Activated CD4-positive, CD25-positive, alpha-beta regulatory T cell treated with anti-CD3 and anti-CD28 coated beads, Interleukin-2, amount 50 U/mL, for 24 hours (primary cell): ENCODE data around the gene IL1A.
"Not testable (repeated sequence)": the region's sequence is repeated elsewhere in the genome, so short reads cannot be mapped to it uniquely, and the experiment has no call there.

Experiments
- ATAC-seq, 2 donors: fragments of 150-1000 bp; cut with Tn5 transposase; one replicate each; pipeline ENCODE4 v1.10.0; 2021; ENCODE audit warnings: mild to moderate bottlenecking in 1 of 2, moderate library complexity in 1 of 2

Gene IL1A, protein sequence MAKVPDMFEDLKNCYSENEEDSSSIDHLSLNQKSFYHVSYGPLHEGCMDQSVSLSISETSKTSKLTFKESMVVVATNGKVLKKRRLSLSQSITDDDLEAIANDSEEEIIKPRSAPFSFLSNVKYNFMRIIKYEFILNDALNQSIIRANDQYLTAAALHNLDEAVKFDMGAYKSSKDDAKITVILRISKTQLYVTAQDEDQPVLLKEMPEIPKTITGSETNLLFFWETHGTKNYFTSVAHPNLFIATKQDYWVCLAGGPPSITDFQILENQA

DNA sequence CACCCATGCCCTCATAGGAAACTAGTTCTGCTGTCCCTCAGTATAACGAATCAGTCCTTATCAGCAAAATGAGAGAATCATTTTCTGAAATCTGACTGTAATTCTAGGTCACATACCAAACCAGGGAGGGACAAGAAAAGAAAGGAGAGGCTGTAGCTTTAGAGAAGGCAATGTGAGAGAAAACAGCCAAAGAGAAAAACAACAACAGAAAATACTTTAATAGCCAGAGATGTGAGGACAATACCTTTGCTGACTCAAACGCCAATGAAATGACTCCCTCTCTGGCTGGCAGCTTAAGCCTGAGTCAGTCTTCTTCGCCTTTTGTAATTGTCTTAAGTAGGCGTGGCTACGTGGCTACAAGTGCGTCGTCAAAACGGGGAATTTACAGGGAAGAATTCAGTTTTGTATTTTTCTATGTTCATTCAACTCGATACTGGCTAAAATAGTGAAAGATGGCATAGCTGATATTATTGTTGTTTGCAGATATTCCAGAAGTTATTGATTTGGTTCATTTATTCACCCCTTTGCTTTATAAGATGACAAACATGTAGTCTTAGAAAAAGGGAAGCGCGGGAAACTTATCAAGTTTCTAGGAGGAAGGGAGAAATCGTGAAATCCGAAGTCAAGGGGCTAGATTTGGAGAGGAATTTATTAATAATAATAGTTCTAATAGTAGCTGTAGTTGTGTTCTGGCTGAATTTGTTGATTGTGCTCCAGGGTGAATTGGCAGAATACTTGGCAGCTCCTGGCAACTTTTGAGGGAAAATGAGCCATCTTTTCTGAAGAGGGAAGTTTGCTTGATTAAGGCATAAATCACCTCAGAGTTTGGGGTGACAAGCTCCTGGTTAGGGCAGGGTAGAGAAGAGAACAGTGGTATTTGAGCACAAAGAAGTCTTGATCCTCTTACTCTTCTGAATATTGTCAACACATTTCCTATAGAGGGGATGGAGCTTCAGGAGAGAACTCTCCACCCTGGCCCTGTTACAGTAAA, at the start of gene IL1A:
TSS of gene IL1A (minus strand) at position 295 of the 991 bp plus-strand sequence. CDS start 723 bp downstream, outside the sequence.
- peak; percentile 82 to 83 for ATAC-seq

DNA sequence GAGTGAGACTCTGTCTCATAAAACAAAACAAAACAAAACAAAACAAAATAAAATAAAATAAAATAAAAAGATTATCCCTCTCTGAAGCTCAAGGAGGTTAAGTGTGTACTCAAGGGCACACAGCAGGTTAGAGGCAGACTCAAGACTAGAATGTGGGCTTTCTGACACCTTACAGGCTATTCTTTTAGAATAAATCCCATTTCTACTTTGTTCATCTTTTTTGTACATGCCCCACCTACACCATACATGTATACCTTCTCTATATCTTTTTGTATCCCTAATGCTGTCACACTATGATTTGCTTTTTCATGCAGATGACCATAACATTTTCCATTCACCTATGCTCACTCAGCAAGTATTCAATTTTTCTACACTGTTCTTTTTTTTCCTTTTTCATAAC, 49.7 kb upstream of the IL1A start:
- ATAC-seq = no peak

DNA sequence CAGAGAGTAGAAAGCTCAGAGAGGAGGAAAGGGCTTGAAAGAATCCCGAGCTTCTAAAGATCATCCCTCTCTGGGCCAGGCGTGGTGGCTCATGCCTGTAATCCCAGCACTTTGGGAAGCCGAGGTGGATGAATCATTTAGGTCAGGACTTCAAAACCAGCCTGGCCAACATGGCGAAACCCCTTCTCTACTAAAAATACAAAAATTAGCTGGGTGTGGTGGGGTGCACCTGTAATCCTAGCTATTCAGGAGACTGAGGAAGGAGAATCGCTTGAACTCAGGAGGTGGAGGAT, 49.3 kb upstream of the IL1A start:
- ATAC-seq = not testable (repeated sequence)

- ATAC-seq = no peak
These were observed 48.7 kb upstream of the IL1A start for GRCh38 chr2:112832841-112833638.

DNA sequence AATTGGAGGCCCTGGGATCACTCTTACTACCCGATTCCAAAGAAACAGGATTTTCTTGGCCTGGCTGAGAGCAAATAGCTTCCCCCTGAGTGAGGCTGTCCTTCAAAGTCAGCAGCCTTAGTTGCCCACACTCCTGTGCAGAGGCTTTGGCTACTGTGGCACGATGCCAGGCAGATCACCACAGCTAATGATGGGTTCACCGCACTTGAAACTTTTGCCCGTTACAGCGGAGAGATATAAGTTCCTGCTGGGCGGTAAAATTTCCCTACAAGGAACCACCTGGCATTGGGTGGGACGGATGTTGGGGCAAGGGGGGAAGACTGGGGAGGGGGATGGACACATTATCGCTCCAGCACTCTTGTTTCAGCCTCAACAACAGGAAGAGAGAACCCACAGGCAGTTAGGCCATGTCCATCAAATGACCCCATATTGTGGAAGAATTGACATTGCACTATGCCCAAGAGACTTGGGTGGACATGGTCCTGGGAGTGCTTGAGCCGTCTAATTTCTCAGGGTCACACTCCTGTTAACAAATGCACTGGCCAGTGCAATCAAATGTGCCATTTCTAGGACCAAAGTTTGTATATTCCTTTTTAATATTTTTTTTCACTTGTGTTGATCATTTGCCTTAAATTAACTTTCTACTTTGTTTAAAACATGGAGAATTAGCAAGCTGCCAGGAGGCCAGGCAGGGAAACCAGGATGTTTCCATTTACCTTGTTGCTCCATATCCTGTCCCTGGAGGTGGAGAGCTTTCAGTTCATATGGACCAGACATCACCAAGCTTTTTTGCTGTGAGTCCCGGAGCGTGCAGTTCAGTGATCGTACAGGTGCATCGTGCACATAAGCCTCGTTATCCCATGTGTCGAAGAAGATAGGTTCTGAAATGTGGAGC, 47.9 kb upstream of the IL1A start:
- ATAC-seq = no peak

DNA sequence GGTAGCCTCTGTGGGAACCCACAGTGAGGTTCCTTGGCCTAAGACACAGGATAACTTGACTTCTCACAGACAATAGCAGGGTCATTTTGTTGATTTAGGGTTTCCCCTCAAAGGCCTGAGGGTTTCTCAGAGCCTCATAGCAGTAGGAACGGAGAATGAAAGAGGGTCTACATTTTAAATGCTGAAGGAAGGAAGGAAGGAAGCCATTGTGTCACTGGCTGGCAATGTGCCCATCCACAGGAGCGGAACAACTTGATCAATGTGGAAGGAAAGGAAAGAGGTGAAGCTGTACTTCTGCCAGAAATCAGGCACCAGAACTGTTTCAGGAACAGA, 47.2 kb upstream of the IL1A start:
- ATAC-seq = no peak

- no peak for ATAC-seq
These were observed 46.6 kb upstream of the IL1A start for GRCh38 chr2:112830682-112831512.

- no peak for ATAC-seq
These were observed 45.8 kb upstream of the IL1A start for GRCh38 chr2:112829961-112830681.

- ATAC-seq = no peak
These were observed 45.0 kb upstream of the IL1A start for GRCh38 chr2:112829101-112829960.

- no peak for ATAC-seq
These were observed 44.0 kb upstream of the IL1A start for GRCh38 chr2:112828251-112828691.

DNA sequence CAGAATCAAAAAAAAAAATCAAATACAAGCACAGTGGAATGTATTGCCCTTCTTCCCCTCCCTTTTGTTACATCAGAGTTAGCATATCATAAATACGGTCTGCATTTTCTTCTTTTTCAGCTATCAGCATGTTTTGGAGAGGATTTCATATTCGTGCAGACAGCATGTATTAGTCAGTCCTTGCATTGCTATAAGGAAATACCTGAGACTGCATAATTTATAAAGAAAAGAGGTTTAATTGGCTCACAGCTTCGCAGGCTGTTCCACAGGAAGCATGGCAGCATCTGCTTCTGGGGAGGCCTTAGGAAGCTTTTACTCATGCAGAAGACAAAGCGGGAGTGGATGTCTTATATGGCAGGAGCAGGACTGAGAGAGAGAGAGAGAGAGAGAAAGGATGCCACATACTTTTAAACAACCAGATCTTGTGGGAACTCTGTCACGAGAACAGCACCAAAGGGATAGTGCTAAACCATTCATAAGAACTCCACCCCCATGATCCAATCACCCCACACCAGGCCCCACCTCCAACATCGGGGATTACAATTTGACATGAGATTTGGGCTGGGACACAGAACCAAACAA, 43.4 kb upstream of the IL1A start:
- ATAC-seq = peak; percentile 35 to 51

GRCh38 chr2:112827009-112827408, 42.7 kb upstream of the IL1A start:
- no peak for ATAC-seq

- no peak for ATAC-seq
These were observed 41.4 kb upstream of the IL1A start for GRCh38 chr2:112825706-112826105.

DNA sequence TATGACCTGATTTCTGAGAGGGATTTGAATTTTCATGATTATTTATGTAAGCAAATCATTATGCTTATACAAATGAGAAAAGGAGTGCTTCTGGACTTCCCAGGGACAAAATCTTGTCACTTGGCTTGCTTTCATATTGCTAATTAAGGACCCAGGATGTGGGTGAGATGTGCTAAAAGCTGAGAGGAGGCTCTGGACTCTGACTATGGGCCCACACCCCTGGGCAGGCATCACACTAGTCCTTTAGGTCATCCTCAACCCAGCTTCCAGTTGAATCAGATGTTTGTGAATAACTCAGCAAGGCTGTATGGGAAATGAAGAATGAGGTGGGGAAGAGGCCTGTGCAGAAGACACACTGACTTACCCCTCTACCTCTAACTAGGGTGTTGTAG, 40.4 kb upstream of the IL1A start:
- no peak for ATAC-seq

- peak; percentile 43 to 47 for ATAC-seq
These were observed 37.4 kb upstream of the IL1A start for GRCh38 chr2:112821682-112822081.

GRCh38 chr2:112821142-112821541, 36.8 kb upstream of the IL1A start:
- peak; percentile 93 to 98 for ATAC-seq

GRCh38 chr2:112820343-112820742, 36.0 kb upstream of the IL1A start:
- ATAC-seq = no peak

DNA sequence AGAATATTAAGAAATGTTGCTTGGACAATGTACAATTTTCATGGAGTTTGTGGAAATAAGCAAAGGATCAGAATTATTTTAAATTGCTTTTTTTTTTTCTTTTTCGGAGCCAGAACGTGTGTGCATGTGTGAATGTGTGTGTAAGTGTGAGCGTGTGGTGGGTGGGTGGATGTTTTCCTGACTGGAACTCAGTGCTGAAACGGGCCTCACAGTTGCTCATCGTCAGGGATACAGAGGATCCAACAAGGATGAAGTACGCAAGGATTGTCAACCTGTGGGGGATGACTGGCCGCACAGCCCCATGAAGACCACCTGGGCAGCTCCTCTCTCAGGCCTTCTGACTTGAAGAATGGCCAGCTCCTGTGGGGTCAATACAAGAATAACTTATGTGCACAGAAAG, 34.8 kb upstream of the IL1A start:
- ATAC-seq = no peak
